HCT116 (cell line): ENCODE results near the gene STYXL1.

Source experiments
- CBX3 ChIP-seq: IDR thresholded peaks from 2 replicates; pipeline ENCODE4 v1.6.1; 2012; ENCODE audit warnings: low read depth
- ELF1 ChIP-seq: IDR thresholded peaks from 2 replicates; pipeline ENCODE4 v1.6.1; 2012; ENCODE audit warnings: low read depth, borderline replicate concordance
- TF ChIP-seq, protein P1 (sequence below), 3 experiments: fragments of 200-600 bp in 1 of 3; sonication (generic) in 1 of 3; IDR thresholded peaks in 2 of 3; conservative IDR thresholded peaks in 1 of 3; 2 replicates each; pipeline ENCODE4 v1.5.1; 2012 to 2017; ENCODE audit warnings: low read depth in 2 of 3, low read length in 2 of 3, antibody characterized with exemption in 1 of 3, borderline replicate concordance in 1 of 3, control low read depth in 1 of 3, mild to moderate bottlenecking in 1 of 3, mixed read lengths in 1 of 3, mixed run types in 1 of 3, moderate library complexity in 1 of 3; ENCODE audit not compliant: insufficient read depth in 1 of 3

GRCh38 chr7:75953931-75954330 is 93.9 kb downstream of the STYXL1 start:
- TF ChIP-seq ELF1 (no peak), CBX3 (no peak)
- TF ChIP-seq, protein P1, sequence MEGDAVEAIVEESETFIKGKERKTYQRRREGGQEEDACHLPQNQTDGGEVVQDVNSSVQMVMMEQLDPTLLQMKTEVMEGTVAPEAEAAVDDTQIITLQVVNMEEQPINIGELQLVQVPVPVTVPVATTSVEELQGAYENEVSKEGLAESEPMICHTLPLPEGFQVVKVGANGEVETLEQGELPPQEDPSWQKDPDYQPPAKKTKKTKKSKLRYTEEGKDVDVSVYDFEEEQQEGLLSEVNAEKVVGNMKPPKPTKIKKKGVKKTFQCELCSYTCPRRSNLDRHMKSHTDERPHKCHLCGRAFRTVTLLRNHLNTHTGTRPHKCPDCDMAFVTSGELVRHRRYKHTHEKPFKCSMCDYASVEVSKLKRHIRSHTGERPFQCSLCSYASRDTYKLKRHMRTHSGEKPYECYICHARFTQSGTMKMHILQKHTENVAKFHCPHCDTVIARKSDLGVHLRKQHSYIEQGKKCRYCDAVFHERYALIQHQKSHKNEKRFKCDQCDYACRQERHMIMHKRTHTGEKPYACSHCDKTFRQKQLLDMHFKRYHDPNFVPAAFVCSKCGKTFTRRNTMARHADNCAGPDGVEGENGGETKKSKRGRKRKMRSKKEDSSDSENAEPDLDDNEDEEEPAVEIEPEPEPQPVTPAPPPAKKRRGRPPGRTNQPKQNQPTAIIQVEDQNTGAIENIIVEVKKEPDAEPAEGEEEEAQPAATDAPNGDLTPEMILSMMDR (IDR thresholded peaks at IDR 0.05 in 2 of 3, conservative IDR thresholded peaks at IDR 0.05 in 1 of 3; ENCODE audit: borderline replicate concordance in 1 of 3, insufficient read depth in 1 of 3, low read depth in 2 of 3, low read length in 2 of 3): no peak
